Measurements from ENCODE around the gene PMF1.

PMF1 gene, protein sequence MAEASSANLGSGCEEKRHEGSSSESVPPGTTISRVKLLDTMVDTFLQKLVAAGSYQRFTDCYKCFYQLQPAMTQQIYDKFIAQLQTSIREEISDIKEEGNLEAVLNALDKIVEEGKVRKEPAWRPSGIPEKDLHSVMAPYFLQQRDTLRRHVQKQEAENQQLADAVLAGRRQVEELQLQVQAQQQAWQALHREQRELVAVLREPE

DNA sequence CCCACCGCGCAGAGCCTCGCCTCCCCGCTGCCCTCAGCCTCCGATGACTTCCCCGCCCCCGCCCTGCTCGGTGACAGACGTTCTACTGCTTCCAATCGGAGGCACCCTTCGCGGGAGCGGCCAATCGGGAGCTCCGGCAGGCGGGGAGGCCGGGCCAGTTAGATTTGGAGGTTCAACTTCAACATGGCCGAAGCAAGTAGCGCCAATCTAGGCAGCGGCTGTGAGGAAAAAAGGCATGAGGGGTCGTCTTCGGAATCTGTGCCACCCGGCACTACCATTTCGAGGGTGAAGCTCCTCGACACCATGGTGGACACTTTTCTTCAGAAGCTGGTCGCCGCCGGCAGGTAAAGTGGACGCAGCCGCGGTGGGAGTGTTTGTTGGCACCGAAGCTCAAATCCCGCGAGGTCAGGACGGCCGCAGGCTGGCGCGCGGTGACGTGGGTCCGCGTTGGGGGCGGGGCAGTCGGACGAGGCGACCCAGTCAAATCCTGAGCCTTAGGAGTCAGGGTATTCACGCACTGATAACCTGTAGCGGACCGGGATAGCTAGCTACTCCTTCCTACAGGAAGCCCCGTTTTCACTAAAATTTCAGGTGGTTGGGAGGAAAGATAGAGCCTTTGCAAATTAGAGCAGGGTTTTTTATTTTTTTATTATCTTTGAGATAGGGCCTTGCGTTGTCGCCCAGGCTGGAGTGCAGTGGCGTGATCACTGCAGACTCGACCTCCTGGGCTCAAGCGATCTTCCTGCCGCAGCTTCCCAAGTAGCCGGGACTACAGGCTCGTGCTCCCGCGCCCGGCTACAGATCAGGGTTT, at the start of gene PMF1:
Gene PMF1 (plus strand): TSS at position 175 of the 811 bp plus-strand sequence. CDS start 9 bp downstream, at position 184.
- Histone ChIP-seq H3K36me3 (ENCODE audit: control insufficient read depth, insufficient read depth, low read length) (peaks cover 37% of the 10 kb centered on the region), H3K27me3 (ENCODE audit: control insufficient read depth, insufficient read depth, low read length) (no peaks in the 10 kb centered on the region), H3K9ac (ENCODE audit: low read length) (peak within 1 kb of the TSS; percentile 93), H3K27ac (ENCODE audit: low read depth, low read length) (peak within 1 kb of the TSS; percentile 96), H3K9me3 (ENCODE audit: control insufficient read depth, insufficient read depth, low read depth, low read length) (no peaks in the 10 kb centered on the region), H3K4me1 (ENCODE audit: control insufficient read depth, insufficient read depth, low read length) (peaks cover 24% of the 10 kb centered on the region), H3K4me3 (ENCODE audit: low read depth, low read length) (peak within 1 kb of the TSS; percentile 86)

DNA sequence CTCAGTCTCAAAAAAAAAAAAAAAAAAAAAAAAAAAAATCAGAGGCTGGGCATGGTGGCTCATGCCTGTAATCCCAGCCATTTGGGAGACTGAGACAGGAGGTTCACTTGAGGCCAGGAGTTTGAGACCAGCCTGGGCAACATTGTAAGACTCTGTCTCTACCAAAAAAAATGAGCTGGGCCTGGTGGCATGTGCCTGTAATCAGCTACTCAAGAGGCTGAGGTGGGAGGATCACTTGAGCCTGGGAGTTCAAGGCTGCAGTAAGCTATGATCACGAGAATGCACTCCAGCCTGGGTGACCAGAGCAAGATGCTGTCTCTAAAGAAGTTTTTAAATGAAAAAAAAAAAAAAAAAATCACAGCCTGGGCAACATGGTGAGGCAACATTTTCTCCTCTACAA, 49.1 kb upstream of the PMF1 start:
- Histone ChIP-seq H3K4me1 (ENCODE audit: control insufficient read depth, insufficient read depth, low read length) (peaks cover 17% of the 10 kb centered on the region), H3K9me3 (ENCODE audit: control insufficient read depth, insufficient read depth, low read depth, low read length) (no peaks in the 10 kb centered on the region), H3K4me3 (ENCODE audit: low read depth, low read length) (no peak overlapping the region), H3K9ac (ENCODE audit: low read length) (no peak overlapping the region), H3K27me3 (ENCODE audit: control insufficient read depth, insufficient read depth, low read length) (no peaks in the 10 kb centered on the region), H3K27ac (ENCODE audit: low read depth, low read length) (no peak overlapping the region), H3K36me3 (ENCODE audit: control insufficient read depth, insufficient read depth, low read length) (peaks cover 2% of the 10 kb centered on the region; the same call in 1 of the 2 replicates)

DNA sequence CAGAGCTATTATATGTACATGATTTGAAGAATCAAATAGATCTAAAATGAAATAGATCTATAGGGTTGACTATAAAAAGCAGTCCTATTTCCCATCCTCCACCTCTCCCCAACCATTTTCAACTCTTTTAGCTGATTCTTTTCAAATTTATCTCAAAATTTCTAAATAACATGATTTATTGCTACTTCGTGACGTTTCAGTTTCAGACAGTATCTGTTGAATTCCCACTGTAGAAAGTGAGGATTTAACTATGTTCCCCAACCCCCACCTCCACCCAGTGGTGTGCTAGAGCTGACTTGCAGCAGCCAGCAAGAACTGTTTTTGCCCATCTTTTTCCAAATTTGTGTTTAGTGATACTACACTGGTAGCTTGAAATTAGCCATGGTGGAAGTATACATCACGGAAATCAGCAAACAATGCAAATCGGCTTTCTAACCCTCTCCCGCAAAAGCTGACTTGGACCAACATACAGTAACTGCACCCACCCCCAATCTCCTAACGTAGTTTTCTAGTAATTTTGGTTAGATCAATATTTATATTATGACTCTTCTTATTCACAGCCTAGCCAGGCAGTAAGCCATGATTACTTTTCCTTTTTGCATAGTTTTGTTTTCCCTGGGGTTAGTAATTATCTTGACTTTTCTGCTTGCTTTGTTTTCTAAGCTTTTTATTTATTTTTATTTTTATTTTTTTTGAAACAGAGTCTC, 48.5 kb upstream of the PMF1 start:
- Histone ChIP-seq H3K4me1 (ENCODE audit: control insufficient read depth, insufficient read depth, low read length) (peaks cover 21% of the 10 kb centered on the region), H3K9me3 (ENCODE audit: control insufficient read depth, insufficient read depth, low read depth, low read length) (no peaks in the 10 kb centered on the region), H3K9ac (ENCODE audit: low read length) (no peak overlapping the region), H3K36me3 (ENCODE audit: control insufficient read depth, insufficient read depth, low read length) (peaks cover 2% of the 10 kb centered on the region; the same call in 1 of the 2 replicates), H3K27ac (ENCODE audit: low read depth, low read length) (no peak overlapping the region), H3K4me3 (ENCODE audit: low read depth, low read length) (no peak overlapping the region), H3K27me3 (ENCODE audit: control insufficient read depth, insufficient read depth, low read length) (no peaks in the 10 kb centered on the region)

DNA sequence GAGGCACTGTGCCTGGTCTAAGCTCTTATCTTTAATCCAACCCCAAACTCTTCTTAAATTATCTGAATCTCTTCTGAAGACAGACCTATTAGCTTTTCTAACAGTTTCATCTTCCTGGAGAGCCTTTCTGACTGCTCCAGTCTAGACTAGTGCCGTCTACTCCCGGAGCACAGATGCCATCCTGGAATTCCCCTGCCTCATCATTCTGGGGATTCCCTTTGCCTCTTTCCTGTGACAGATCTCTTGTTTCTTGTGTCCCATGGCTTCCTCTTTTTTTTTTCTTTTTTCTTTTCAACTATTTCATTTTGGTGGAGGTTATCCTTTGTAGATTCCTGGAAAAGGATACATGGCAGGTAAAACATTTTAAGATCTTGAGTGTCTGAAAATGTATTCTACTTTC, 47.7 kb upstream of the PMF1 start:
- H3K4me1 ChIP-seq (ENCODE audit: control insufficient read depth, insufficient read depth, low read length): peaks cover 19% of the 10 kb centered on the region
- H3K9me3 ChIP-seq (ENCODE audit: control insufficient read depth, insufficient read depth, low read depth, low read length): no peaks in the 10 kb centered on the region
- H3K27me3 ChIP-seq (ENCODE audit: control insufficient read depth, insufficient read depth, low read length): no peaks in the 10 kb centered on the region
- H3K27ac ChIP-seq (ENCODE audit: low read depth, low read length): no peak overlapping the region
- H3K36me3 ChIP-seq (ENCODE audit: control insufficient read depth, insufficient read depth, low read length): peaks cover 2% of the 10 kb centered on the region; the same call in 1 of the 2 replicates
- H3K9ac ChIP-seq (ENCODE audit: low read length): no peak overlapping the region
- H3K4me3 ChIP-seq (ENCODE audit: low read depth, low read length): no peak overlapping the region

DNA sequence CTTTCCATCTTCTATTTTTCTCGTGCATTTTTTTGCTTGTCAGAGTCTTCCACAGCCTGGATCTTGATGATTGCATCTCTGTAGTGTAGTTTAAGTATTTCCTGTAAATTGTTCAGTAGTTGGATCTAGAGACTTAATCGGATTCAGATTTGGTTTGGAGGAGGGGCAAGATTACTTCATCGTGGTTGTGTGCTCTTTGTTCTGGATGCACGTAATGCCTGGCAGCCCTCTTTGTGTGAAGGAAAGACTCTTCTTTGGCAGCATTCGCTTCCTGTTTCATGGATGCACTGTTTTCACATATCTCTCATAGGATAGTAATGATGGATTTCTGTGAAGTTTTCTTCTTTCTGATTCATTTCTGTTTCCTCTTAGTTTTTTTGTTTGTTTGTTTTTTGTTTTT, 45.3 kb upstream of the PMF1 start:
- H3K9me3 ChIP-seq (ENCODE audit: control insufficient read depth, insufficient read depth, low read depth, low read length): no peaks in the 10 kb centered on the region
- H3K9ac ChIP-seq (ENCODE audit: low read length): no peak overlapping the region
- peaks cover 7% of the 10 kb centered on the region for H3K4me1 ChIP-seq (ENCODE audit: control insufficient read depth, insufficient read depth, low read length)
- H3K27ac ChIP-seq (ENCODE audit: low read depth, low read length): no peak overlapping the region
- no peak overlapping the region for H3K4me3 ChIP-seq (ENCODE audit: low read depth, low read length)
- H3K36me3 ChIP-seq (ENCODE audit: control insufficient read depth, insufficient read depth, low read length): peaks cover 2% of the 10 kb centered on the region; the same call in 1 of the 2 replicates
- H3K27me3 ChIP-seq (ENCODE audit: control insufficient read depth, insufficient read depth, low read length): no peaks in the 10 kb centered on the region

DNA sequence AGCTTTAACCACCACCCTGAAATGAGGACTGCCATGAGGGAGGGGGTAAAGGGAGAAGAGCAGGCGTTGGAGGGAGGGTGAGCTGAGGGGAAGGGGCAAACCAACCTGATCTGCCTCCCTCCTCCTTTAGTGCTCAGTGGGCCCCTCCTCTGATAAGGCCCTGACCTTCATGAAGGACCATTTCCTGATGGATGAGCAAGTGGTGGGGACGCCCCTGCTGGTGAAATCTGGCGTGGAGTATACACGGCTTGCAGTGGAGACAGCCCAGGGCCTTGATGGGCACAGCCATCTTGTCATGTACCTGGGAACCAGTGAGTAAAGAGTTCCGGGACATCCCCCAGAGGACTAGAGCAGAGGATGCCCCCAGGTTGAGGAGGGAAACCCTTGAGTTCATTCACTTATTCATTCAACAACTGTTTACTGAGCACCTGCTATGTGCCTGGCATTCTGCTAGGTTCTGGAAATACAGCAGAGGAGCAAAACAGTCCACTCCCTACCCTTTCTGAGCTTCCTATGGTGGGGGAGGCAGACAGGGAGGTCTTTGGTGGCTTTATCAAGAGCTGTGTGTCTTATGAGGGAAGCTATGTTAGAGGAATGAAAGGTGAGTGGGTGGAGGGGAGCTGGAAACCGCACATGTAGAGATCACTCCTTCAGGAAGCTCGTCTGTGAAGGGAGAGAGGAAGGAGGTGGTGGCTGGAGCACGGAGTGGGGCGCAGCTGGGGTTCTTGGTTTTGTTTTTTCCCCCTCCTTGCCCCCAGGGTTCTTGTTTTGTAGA, 39.9 kb upstream of the PMF1 start:
- Histone ChIP-seq H3K27ac (ENCODE audit: low read depth, low read length) (no peak overlapping the region), H3K9me3 (ENCODE audit: control insufficient read depth, insufficient read depth, low read depth, low read length) (no peaks in the 10 kb centered on the region), H3K27me3 (ENCODE audit: control insufficient read depth, insufficient read depth, low read length) (no peaks in the 10 kb centered on the region), H3K36me3 (ENCODE audit: control insufficient read depth, insufficient read depth, low read length) (0 out of 2 replicates have a peak, but pooled peaks cover 3% of the 10 kb centered on the region), H3K4me1 (ENCODE audit: control insufficient read depth, insufficient read depth, low read length) (peaks cover 22% of the 10 kb centered on the region), H3K4me3 (ENCODE audit: low read depth, low read length) (no peak overlapping the region), H3K9ac (ENCODE audit: low read length) (no peak overlapping the region)

DNA sequence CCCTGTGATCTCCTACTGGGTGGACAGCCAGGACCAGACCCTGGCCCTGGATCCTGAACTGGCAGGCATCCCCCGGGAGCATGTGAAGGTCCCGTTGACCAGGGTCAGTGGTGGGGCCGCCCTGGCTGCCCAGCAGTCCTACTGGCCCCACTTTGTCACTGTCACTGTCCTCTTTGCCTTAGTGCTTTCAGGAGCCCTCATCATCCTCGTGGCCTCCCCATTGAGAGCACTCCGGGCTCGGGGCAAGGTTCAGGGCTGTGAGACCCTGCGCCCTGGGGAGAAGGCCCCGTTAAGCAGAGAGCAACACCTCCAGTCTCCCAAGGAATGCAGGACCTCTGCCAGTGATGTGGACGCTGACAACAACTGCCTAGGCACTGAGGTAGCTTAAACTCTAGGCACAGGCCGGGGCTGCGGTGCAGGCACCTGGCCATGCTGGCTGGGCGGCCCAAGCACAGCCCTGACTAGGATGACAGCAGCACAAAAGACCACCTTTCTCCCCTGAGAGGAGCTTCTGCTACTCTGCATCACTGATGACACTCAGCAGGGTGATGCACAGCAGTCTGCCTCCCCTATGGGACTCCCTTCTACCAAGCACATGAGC, 36.1 kb upstream of the PMF1 start:
- Histone ChIP-seq H3K27me3 (ENCODE audit: control insufficient read depth, insufficient read depth, low read length) (no peaks in the 10 kb centered on the region), H3K4me1 (ENCODE audit: control insufficient read depth, insufficient read depth, low read length) (peaks cover 43% of the 10 kb centered on the region), H3K27ac (ENCODE audit: low read depth, low read length) (0 out of 2 replicates have a peak overlapping the region, but pooled peaks have one; percentile 26), H3K9me3 (ENCODE audit: control insufficient read depth, insufficient read depth, low read depth, low read length) (no peaks in the 10 kb centered on the region), H3K9ac (ENCODE audit: low read length) (no peak overlapping the region), H3K36me3 (ENCODE audit: control insufficient read depth, insufficient read depth, low read length) (0 out of 2 replicates have a peak, but pooled peaks cover 3% of the 10 kb centered on the region), H3K4me3 (ENCODE audit: low read depth, low read length) (no peak overlapping the region)

DNA sequence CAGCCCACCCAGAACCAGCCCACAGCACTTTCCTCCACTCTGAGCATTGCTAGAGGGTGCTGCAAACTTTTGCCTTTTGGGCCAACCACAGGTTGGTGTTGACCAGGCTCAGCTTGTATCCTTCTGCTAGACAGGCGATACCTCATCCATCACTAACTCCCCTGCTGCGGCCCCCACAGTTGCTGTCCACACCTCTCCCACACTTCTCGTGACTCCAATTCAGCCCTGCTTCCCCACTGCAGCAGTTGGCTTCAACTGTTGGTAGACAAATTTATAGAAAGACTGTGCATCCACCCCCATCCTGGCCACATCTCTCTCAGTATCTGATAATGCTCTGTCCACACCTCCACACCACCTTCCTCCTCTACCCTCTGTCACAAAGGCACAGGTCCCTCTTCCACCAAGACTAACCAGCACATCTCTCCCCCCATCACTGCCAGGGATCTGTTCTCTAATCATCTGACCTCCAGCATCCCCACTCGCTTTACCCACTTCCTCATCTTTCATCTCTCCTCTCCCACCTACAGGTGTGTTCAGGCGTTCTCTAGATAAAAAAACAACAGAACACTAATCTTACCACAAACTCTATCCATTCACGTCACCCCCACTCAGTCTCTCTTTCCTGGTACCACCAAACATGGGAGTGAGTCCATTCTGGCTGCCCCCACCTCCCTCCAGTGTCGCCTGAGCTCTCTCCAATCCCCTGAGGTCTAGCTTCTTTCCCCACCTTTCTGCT, 34.7 kb upstream of the PMF1 start:
- H3K27me3 ChIP-seq (ENCODE audit: control insufficient read depth, insufficient read depth, low read length): no peaks in the 10 kb centered on the region
- no peaks in the 10 kb centered on the region for H3K9me3 ChIP-seq (ENCODE audit: control insufficient read depth, insufficient read depth, low read depth, low read length)
- no peak overlapping the region for H3K4me3 ChIP-seq (ENCODE audit: low read depth, low read length)
- H3K36me3 ChIP-seq (ENCODE audit: control insufficient read depth, insufficient read depth, low read length): 0 out of 2 replicates have a peak, but pooled peaks cover 3% of the 10 kb centered on the region
- peaks cover 45% of the 10 kb centered on the region for H3K4me1 ChIP-seq (ENCODE audit: control insufficient read depth, insufficient read depth, low read length)
- H3K27ac ChIP-seq (ENCODE audit: low read depth, low read length): peak overlapping the region; percentile 93; the same call in 1 of the 2 replicates
- peak overlapping the region; percentile 55 for H3K9ac ChIP-seq (ENCODE audit: low read length)

DNA sequence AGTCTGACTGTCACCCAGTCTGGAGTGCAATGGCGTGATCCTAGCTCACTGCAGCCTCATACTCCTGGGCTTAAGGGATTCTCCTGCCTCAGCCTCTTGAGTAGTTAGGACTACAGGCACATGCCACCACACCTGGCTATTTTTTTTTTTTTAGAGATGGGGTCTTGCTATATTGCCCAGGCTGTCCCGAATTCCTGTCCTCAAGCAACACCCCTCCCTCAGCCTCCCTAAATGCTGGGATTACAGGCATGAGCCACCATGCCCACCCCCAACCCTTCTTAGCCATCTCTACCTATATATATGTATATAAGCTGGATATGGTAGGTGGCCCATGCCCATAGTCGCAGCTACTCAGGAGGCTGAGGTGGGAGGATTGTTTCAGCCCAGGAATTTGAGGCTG, 32.3 kb upstream of the PMF1 start:
- no peak overlapping the region for H3K4me3 ChIP-seq (ENCODE audit: low read depth, low read length)
- 0 out of 2 replicates have a peak, but pooled peaks cover 3% of the 10 kb centered on the region for H3K36me3 ChIP-seq (ENCODE audit: control insufficient read depth, insufficient read depth, low read length)
- H3K27ac ChIP-seq (ENCODE audit: low read depth, low read length): peak overlapping the region; percentile 98
- H3K9ac ChIP-seq (ENCODE audit: low read length): peak overlapping the region; percentile 86
- peaks cover 1% of the 10 kb centered on the region; the same call in 1 of the 2 replicates for H3K9me3 ChIP-seq (ENCODE audit: control insufficient read depth, insufficient read depth, low read depth, low read length)
- H3K27me3 ChIP-seq (ENCODE audit: control insufficient read depth, insufficient read depth, low read length): no peaks in the 10 kb centered on the region
- H3K4me1 ChIP-seq (ENCODE audit: control insufficient read depth, insufficient read depth, low read length): peaks cover 51% of the 10 kb centered on the region

Measured in HUES6 (cell line).